ENCODE results near the gene OAT.

DNA sequence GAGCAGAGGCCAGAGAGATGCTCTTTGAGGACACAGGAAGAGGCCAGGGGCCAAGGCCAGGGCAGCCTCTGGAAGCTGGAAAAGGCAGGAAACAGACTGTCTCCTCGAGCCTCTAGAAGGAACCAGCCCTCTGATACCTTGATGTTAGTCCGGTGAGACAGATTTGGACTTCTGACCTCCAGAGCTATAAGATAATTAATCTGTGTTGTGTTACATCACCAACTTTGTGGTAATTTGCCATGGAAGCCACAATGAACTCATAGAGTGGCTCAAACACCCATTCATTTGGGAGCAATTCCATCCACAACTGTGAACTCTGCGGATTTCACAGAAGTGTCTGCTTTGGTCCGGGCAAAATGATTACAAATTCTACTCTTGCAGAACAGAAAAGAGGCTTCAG is 48.7 kb downstream of the OAT start:
- TF ChIP-seq, protein P1, sequence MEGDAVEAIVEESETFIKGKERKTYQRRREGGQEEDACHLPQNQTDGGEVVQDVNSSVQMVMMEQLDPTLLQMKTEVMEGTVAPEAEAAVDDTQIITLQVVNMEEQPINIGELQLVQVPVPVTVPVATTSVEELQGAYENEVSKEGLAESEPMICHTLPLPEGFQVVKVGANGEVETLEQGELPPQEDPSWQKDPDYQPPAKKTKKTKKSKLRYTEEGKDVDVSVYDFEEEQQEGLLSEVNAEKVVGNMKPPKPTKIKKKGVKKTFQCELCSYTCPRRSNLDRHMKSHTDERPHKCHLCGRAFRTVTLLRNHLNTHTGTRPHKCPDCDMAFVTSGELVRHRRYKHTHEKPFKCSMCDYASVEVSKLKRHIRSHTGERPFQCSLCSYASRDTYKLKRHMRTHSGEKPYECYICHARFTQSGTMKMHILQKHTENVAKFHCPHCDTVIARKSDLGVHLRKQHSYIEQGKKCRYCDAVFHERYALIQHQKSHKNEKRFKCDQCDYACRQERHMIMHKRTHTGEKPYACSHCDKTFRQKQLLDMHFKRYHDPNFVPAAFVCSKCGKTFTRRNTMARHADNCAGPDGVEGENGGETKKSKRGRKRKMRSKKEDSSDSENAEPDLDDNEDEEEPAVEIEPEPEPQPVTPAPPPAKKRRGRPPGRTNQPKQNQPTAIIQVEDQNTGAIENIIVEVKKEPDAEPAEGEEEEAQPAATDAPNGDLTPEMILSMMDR (IDR thresholded peaks at IDR 0.05), result no peak
- TF ChIP-seq POLR2A (IDR thresholded peaks at IDR 0.05), result no peak
